Neuronal stem cell (in vitro differentiated cells): Measurements from ENCODE around the gene TNFRSF18.

Experiments used
- DNase-seq: peaks from one replicate; pipeline ENCODE4 v3.0.0-alpha.2; 2013; ENCODE audit warnings: low spot score
- H2AFZ ChIP-seq: one replicate; pipeline ENCODE4 v1.6.1; 2013; ENCODE audit warnings: mild to moderate bottlenecking, low read length, inconsistent platforms
- H2AK5ac ChIP-seq: 2 replicates; pipeline ENCODE4 v1.6.1; 2013; ENCODE audit warnings: low read depth, mild to moderate bottlenecking, inconsistent platforms, low read length, moderate library complexity, mixed read lengths
- H2BK120ac ChIP-seq: 2 replicates; pipeline ENCODE4 v1.6.1; 2013; ENCODE audit warnings: low read depth, mild to moderate bottlenecking, inconsistent platforms, low read length, moderate library complexity, mixed read lengths
- H2BK12ac ChIP-seq: one replicate; pipeline ENCODE4 v1.6.1; 2013; ENCODE audit warnings: low read length, inconsistent platforms
- H2BK15ac ChIP-seq: 2 replicates; pipeline ENCODE4 v1.6.1; 2013; ENCODE audit warnings: mild to moderate bottlenecking, low read length, inconsistent platforms, mixed read lengths
- H2BK5ac ChIP-seq: one replicate; pipeline ENCODE4 v1.6.1; 2013; ENCODE audit warnings: inconsistent platforms, mild to moderate bottlenecking, low read length, moderate library complexity
- H3K14ac ChIP-seq: one replicate; pipeline ENCODE4 v1.6.1; 2013; ENCODE audit warnings: low read length, inconsistent platforms
- H3K18ac ChIP-seq: 2 replicates; pipeline ENCODE4 v1.6.1; 2013; ENCODE audit warnings: low read length, inconsistent platforms
- H3K23ac ChIP-seq: 2 replicates; pipeline ENCODE4 v1.6.1; 2013; ENCODE audit warnings: low read depth, mild to moderate bottlenecking, mixed read lengths, low read length, inconsistent platforms; ENCODE audit not compliant: poor library complexity
- H3K27ac ChIP-seq: replicated peaks from 3 replicates; pipeline ENCODE4 v1.5.1; 2013; ENCODE audit warnings: low read length, inconsistent platforms
- H3K27me3 ChIP-seq, 3 experiments: 2 replicates each; pipeline ENCODE4 v1.6.1; 2013; ENCODE audit warnings: low read length in 3 of 3, mild to moderate bottlenecking in 2 of 3, inconsistent platforms in 1 of 3, low read depth in 1 of 3, mixed read lengths in 1 of 3, moderate library complexity in 1 of 3; ENCODE audit not compliant: control insufficient read depth in 3 of 3, insufficient read depth in 3 of 3
- H3K36me3 ChIP-seq, 2 donors: replicated peaks in 1 of 2; 2 replicates each; pipeline ENCODE4 v1.6.1; 2013; ENCODE audit warnings: low read length in 2 of 2; ENCODE audit not compliant: control insufficient read depth in 2 of 2, insufficient read depth in 2 of 2
- H3K4ac ChIP-seq: 2 replicates; pipeline ENCODE4 v1.6.1; 2013; ENCODE audit warnings: inconsistent platforms, mild to moderate bottlenecking, low read length, moderate library complexity
- H3K4me1 ChIP-seq, 2 donors: 1 replicate in 1 of 2; 2 replicates in 1 of 2; pipeline ENCODE4 v1.6.1; 2013; ENCODE audit warnings: low read length in 2 of 2, low read depth in 1 of 2; ENCODE audit not compliant: control insufficient read depth in 2 of 2, insufficient read depth in 1 of 2
- H3K4me2 ChIP-seq: one replicate; pipeline ENCODE4 v1.6.1; 2013; ENCODE audit warnings: mild to moderate bottlenecking, low read length, inconsistent platforms; ENCODE audit not compliant: insufficient read depth, poor library complexity, severe bottlenecking
- H3K4me3 ChIP-seq, 2 donors: 2 replicates each; pipeline ENCODE4 v1.5.1; 2013; ENCODE audit warnings: low read length in 2 of 2, mild to moderate bottlenecking in 2 of 2, inconsistent platforms in 1 of 2, moderate library complexity in 1 of 2
- H3K79me1 ChIP-seq: one replicate; pipeline ENCODE4 v1.6.1; 2013; ENCODE audit warnings: low read depth, mild to moderate bottlenecking, inconsistent platforms, low read length, moderate library complexity
- H3K9ac ChIP-seq: one replicate; pipeline ENCODE4 v1.6.1; 2013; ENCODE audit warnings: mild to moderate bottlenecking, low read depth, low read length, inconsistent platforms; ENCODE audit not compliant: poor library complexity
- H3K9me3 ChIP-seq, 2 donors: replicated peaks in 1 of 2; 2 replicates each; pipeline versions ENCODE3 to v1.6.1; 2013; ENCODE audit warnings: low read length in 2 of 2, mild to moderate bottlenecking in 2 of 2, inconsistent platforms in 1 of 2, low read depth in 1 of 2, mixed read lengths in 1 of 2, moderate library complexity in 1 of 2; ENCODE audit not compliant: control insufficient read depth in 2 of 2, insufficient read depth in 1 of 2
- H4K8ac ChIP-seq: one replicate; pipeline ENCODE4 v1.6.1; 2013; ENCODE audit warnings: low read depth, mild to moderate bottlenecking, inconsistent platforms, low read length, moderate library complexity
- H4K91ac ChIP-seq: one replicate; pipeline ENCODE4 v1.6.1; 2013; ENCODE audit warnings: low read length, low read depth, mild to moderate bottlenecking, inconsistent platforms; ENCODE audit not compliant: poor library complexity
- WGBS, 2 donors: extraction: QIAGEN DNeasy Blood & Tissue Kit; methylation state at CpG; one replicate each; pipeline ENCODE4 v1.1.7; 2013; ENCODE audit warnings: missing lambda C conversion rate in 2 of 2, mixed read lengths in 1 of 2; ENCODE audit not compliant: insufficient read length in 2 of 2, insufficient replicate concordance in 1 of 2; ENCODE audit errors: extremely low coverage in 2 of 2; 5-methylcytosine and 5-hydroxymethylcytosine counted together

Gene TNFRSF18

DNA sequence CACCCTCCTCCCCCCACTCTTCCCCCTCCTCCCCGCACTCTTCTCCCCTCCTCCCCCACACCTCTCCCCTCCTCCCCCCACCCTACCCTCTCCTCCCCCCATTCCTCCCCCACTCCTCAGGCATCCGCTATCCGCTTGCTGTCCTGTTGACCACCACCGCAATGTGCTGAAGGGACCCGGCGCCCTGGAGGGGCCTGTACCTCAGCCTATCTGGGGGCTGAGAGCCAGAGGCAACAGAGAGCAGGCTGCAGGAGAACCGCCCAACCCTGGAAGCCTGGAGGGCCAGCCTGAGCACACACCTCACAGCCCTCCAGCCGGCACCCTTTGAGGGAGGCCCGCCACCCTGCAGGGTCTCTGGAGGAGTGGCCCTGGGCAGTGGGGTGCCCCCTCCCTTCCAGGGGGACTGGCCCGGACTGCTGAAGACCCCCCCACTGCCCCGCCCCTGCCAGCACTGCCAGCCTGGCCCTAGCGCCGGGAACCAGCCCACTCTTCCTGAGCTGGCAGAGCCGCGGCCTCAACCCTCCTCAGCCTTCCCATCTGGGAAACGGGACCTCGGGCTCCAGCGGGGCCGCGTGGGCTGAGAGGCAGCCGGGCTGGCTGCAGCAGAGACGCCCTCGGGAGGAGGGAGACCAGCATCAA is 38.9 kb upstream of the TNFRSF18 start:
- H4K91ac ChIP-seq, result no peak overlapping the region
- 40% methylated on average over 1 of the region's 23 CpGs; no CpG with 5 or more reads in 1 of the 2 donors for WGBS, 2 donors

DNA sequence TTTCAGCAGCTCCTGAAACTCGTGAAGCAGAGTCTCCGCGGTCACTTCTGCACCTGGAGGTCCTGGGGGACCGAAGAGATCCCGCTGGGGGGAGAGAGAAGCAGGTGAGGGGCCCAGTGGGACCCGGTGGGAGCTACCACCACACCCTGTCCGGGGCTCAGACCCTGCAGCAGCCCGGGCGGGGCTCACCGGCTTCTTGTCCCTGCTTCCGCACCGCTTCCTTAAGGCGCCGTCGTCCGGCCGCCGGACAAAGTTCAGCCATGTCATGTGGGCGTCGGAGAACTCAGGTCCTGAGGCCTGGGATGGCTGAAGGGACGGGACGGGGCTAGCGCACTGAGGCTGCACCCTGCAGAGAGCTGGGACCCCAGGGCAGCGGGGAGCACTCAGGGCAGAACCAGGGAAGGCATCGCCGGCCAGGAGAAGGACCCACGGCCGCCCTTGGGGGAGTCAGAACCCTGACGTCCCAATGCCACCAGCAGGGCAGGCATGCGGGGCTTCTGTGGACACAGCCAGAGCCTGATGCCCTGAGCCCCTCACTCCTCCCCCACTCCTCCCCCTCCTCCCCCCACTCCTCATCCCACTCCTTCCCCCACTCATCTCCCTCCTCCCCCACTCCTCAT is 37.9 kb upstream of the TNFRSF18 start:
- Histone ChIP-seq H2AK5ac (peak overlapping the region; percentile 40), H3K27ac (no peak overlapping the region), H4K8ac (no peak overlapping the region), H3K4me2 (no peak overlapping the region), H2BK5ac (no peak overlapping the region), H2BK120ac (no peak overlapping the region), H2AFZ (peak overlapping the region; percentile 17), H3K23ac (peak overlapping the region; percentile 80), H4K91ac (no peak overlapping the region), H3K79me1 (peaks cover 2% of the 10 kb centered on the region), H3K14ac (no peak overlapping the region), H3K4me1 (peaks cover 8 to 18% of the 10 kb centered on the region in 2 donors), H3K4ac (no peak overlapping the region), H2BK12ac (no peak overlapping the region), H3K27me3 (peaks cover 0 to 21% (median 21%) of the 10 kb centered on the region in 3 experiments), H3K9ac (no peak overlapping the region), H3K18ac (peak overlapping the region; percentile 80), H3K4me3 (no peak overlapping the region), H3K9me3 (no peaks in the 10 kb centered on the region), H3K36me3 (no peaks in the 10 kb centered on the region), H2BK15ac (no peak overlapping the region)
- no peak for DNase-seq
- WGBS, 2 donors, result no CpG with 5 or more reads among the region's 30 CpGs

More for the DNA sequence above, 38.9 kb upstream of the TNFRSF18 start:
- DNase-seq, result no peak
- H3K4me1 ChIP-seq, result peaks cover 3 to 8% of the 10 kb centered on the region in 2 donors
- no peak overlapping the region for H2BK5ac ChIP-seq
- H3K9ac ChIP-seq, result no peak overlapping the region
- H2BK12ac ChIP-seq, result peak overlapping the region; percentile 82
- H3K4me2 ChIP-seq, result no peak overlapping the region
- H3K14ac ChIP-seq, result no peak overlapping the region
- no peak overlapping the region for H3K27ac ChIP-seq
- H2AFZ ChIP-seq, result no peak overlapping the region
- peak overlapping the region; percentile 57 for H3K18ac ChIP-seq
- H3K36me3 ChIP-seq, result no peaks in the 10 kb centered on the region
- peak overlapping the region; percentile 21 for H2BK15ac ChIP-seq
- H3K79me1 ChIP-seq, result peaks cover 2% of the 10 kb centered on the region
- peak overlapping the region; percentile 94 for H2AK5ac ChIP-seq
- no peak overlapping the region for H3K4me3 ChIP-seq
- H3K4ac ChIP-seq, result no peak overlapping the region
- H3K23ac ChIP-seq, result no peak overlapping the region
- H4K8ac ChIP-seq, result no peak overlapping the region
- no peak overlapping the region for H2BK120ac ChIP-seq
- H3K9me3 ChIP-seq, result no peaks in the 10 kb centered on the region
- peaks cover 0 to 21% (median 21%) of the 10 kb centered on the region in 3 experiments for H3K27me3 ChIP-seq

- H3K9me3 ChIP-seq, result no peaks in the 10 kb centered on the region
Observed at GRCh38 chr1:1243807-1244191, 37.4 kb upstream of the TNFRSF18 start.

DNA sequence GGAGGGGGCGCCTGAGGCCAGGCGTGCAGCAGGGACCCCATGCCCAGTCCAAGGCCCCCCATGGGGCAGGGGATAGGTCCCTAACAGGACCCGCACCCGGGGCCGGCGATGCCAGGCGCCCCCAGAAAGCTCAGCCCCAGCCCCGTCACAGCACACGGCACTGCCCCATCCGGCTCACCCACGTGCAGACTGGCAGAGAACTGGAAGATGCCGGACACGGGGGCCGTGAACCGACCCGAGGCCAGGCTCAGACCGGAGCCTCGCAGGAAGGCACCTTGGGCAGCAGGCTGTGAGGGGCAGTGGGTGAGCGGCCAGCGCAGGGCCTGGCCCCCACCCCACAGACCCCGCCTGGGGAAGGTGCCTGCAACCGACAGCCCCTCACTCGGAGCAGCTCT is 36.9 kb upstream of the TNFRSF18 start:
- no peak overlapping the region for H2AFZ ChIP-seq
- no peak overlapping the region for H3K4ac ChIP-seq
- peaks cover 10 to 23% of the 10 kb centered on the region in 2 donors for H3K4me1 ChIP-seq
- no peak overlapping the region for H2AK5ac ChIP-seq
- no peak overlapping the region for H3K9ac ChIP-seq
- H2BK120ac ChIP-seq, result no peak overlapping the region
- no peak for DNase-seq
- no peak overlapping the region for H3K14ac ChIP-seq
- no peaks in the 10 kb centered on the region for H3K36me3 ChIP-seq
- H3K9me3 ChIP-seq, result no peaks in the 10 kb centered on the region
- peak overlapping the region; percentile 10 for H2BK12ac ChIP-seq
- WGBS, 2 donors, result no CpG with 5 or more reads among the region's 23 CpGs
- H3K27ac ChIP-seq, result no peak overlapping the region
- peaks cover 0 to 21% (median 21%) of the 10 kb centered on the region in 3 experiments for H3K27me3 ChIP-seq
- no peak overlapping the region for H4K91ac ChIP-seq
- H3K4me3 ChIP-seq, result no peak overlapping the region
- H4K8ac ChIP-seq, result no peak overlapping the region
- H2BK5ac ChIP-seq, result peak overlapping the region; percentile 66
- H2BK15ac ChIP-seq, result no peak overlapping the region
- H3K23ac ChIP-seq, result no peak overlapping the region
- H3K4me2 ChIP-seq, result no peak overlapping the region
- peaks cover 2% of the 10 kb centered on the region for H3K79me1 ChIP-seq
- peak overlapping the region; percentile 57 for H3K18ac ChIP-seq

More at GRCh38 chr1:1243807-1244191, 37.4 kb upstream of the TNFRSF18 start:
- H3K23ac ChIP-seq, result peak overlapping the region; percentile 80
- H3K4ac ChIP-seq, result no peak overlapping the region
- peaks cover 2% of the 10 kb centered on the region for H3K79me1 ChIP-seq
- H3K36me3 ChIP-seq, result no peaks in the 10 kb centered on the region
- H3K4me1 ChIP-seq, result peaks cover 8 to 23% of the 10 kb centered on the region in 2 donors
- H2BK120ac ChIP-seq, result no peak overlapping the region
- peaks cover 0 to 21% (median 21%) of the 10 kb centered on the region in 3 experiments for H3K27me3 ChIP-seq
- H2BK12ac ChIP-seq, result no peak overlapping the region
- H2AK5ac ChIP-seq, result peak overlapping the region; percentile 40
- H2BK5ac ChIP-seq, result peak overlapping the region; percentile 66
- no peak for DNase-seq
- no peak overlapping the region for H3K4me3 ChIP-seq
- H4K8ac ChIP-seq, result no peak overlapping the region
- no peak overlapping the region for H4K91ac ChIP-seq
- H3K27ac ChIP-seq, result no peak overlapping the region
- H3K4me2 ChIP-seq, result no peak overlapping the region
- H3K9ac ChIP-seq, result no peak overlapping the region
- no CpG with 5 or more reads among the region's 23 CpGs for WGBS, 2 donors
- no peak overlapping the region for H2AFZ ChIP-seq
- H2BK15ac ChIP-seq, result no peak overlapping the region
- H3K14ac ChIP-seq, result no peak overlapping the region
- peak overlapping the region; percentile 28 for H3K18ac ChIP-seq
